NCI-H2196 (cell line): ENCODE results near the gene PPM1E.
"Not testable (repeated sequence)": the region's sequence is repeated elsewhere in the genome, so short reads cannot be mapped to it uniquely, and the experiment has no call there.

Source experiments
- DNase-seq: peaks from one replicate; lab custom pipeline; 2025; ENCODE audit not compliant: unreplicated experiment; lab: John Stamatoyannopoulos, UW

Gene PPM1E

DNA sequence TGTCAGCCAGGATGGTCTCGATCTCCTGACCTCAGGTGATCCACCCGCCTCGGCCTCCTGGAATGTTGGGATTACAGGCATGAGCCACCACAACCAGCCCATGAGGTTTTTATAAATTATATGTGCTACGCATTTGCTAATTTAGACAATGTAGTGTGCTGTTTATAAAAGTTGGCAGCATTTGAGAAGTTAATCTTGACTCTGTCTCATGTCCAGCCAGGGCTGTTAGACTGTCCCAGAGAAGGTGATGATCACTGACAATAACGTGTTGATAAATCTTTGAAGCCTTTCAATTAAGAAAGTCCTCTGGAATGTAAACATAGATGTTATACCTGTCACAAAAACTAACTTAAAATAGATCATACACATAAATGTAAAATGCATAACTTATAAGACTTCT lies 82.0 kb downstream of the PPM1E start:
- DNase-seq = no peak

DNA sequence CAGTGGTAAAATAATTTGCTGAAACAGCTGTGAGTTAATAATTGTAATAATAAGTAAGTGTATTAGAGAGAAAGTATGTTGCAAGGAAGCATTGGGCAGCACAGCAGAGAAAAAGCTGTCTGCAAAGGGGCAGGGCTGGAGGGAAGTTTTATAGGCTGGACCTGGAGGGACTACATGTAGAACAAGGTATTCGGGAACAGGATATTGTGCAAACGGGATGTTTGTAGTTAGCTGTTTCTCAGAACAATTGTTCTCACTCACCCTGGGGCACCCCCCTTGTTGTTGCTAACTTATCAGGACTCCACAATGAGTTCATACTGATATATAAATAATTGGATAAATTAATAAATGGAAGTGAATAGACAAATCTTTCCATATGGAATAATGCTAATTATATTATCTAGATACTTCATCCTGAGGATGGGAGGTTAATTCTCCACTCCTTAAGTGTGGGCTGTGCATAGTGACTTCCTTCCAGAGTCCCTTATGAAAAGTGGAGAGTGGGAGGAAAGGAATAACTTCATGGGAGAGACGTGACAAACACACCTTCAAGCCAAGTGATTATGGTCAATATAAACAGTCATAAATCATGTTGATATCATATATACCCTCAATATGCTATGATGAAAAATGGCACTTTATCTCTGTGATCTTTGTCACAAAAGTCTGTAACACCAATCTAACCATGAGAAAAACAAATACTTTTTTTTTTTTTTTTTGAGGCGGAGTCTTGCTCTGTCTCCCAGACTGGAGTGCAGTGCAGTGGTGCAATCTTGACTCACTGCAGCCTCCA lies 85.4 kb downstream of the PPM1E start:
- DNase-seq = no peak

DNA sequence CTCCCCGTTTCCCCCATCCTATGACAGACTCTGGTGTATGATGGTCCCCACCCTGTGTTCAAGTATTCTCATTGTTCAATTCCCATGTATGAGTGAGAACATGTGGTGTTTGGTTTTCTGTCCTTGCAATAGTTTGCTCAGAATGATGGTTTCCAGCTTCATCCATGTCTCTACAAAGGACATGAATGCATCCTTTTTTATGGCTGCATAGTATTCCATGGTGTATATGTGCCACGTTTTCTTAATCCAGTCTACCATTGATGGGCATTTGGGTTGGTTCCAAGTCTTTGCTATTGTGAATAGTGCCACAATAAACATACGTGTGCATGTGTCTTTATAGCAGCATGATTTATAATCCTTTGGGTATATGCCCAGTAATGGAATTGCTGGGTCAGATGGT lies 90.8 kb downstream of the PPM1E start:
- not testable (repeated sequence) for DNase-seq

DNA sequence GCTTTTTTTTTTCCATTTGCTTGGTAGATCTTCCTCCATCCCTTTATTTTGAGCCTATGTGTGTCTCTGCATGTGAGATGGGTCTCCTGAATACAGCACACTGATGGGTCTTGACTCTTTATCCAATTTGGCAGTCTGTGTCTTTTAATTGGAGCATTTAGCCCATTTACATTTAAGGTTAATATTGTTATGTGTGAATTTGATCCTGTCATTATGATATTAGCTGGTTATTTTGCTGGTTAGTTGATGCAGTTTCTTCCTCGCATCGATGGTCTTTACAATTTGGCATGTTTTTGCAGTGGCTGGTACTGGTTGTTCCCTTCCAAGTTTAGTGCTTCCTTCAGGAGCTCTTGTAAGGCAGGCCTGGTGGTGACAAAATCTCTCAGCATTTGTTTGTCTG lies 94.5 kb downstream of the PPM1E start:
- not testable (repeated sequence) for DNase-seq

DNA sequence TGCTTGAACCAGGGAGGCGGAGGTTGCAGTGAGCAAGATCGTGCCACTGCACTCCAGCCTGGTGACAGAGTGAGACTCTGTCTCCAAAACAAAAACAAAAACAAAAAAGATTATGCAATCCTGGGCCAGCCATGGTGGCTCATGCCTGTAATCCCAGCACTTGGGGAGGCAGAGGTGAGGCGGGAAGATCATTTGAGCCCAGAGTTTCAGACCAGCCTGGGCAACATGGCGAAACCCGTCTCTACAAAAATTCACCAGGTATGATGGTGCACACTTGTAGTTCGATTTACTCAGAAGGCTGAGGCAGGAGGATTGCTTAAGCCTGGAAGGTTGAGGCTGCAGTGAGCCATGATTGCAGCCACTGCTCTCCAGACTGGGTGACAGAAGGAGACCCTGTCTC lies 109.6 kb downstream of the PPM1E start:
- no peak for DNase-seq

DNA sequence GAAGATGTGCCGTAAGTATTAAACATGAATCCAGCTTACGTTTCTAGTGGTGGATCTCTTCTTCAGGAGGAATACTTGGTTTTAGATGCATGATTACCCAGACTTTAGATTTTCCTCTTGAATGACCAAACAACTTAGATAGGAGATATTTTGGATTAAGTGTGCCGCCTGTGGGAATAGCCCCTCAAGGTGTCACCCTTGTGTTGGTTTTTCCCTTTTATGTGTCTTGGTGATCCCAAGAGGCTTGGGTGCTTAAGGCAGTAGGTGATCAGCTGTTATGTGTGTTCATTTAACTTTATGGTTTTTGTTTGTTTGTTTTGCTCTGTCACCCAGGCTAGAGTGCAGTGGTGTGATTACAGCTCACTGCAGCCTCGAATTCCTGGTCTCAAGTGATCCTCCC lies 115.1 kb downstream of the PPM1E start:
- DNase-seq = no peak

DNA sequence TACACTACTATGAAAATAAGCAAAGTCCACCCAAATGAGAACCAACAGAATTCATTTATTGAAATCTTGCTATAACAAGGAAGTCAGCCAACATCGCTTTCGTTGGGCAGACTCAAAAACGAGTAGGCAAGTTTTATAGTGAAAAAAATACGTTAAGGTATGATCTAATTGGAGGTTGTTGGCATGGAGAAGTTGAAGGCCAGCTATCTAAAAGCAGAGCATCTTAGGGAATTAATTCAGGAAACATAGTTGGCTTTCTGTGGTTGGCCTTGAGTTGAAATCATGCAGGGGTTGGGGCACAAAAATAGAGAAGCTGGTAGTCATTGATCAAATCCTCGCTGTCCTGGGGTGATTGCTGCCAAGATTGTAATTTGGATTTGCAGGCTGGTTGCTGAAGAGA lies 118.3 kb downstream of the PPM1E start:
- DNase-seq = no peak

DNA sequence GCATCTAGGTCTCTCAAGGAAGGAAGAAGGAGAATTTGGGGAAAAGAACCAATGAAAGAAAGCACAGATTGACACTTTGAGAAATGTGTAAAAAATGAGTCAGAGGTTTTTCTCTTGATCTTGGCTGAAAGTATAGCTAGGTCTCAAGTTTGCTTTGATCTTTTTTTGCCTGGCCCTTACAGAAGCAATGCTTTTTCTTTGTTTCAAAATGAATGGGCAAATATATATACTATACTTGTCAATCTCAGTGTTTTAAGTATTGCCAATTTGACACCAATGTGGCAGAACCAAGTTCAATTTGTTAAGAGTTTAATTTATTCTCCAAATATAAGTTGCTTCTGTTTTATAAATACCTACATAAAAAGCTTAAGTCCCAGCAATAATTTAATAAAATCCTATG lies 119.6 kb downstream of the PPM1E start:
- no peak for DNase-seq

DNA sequence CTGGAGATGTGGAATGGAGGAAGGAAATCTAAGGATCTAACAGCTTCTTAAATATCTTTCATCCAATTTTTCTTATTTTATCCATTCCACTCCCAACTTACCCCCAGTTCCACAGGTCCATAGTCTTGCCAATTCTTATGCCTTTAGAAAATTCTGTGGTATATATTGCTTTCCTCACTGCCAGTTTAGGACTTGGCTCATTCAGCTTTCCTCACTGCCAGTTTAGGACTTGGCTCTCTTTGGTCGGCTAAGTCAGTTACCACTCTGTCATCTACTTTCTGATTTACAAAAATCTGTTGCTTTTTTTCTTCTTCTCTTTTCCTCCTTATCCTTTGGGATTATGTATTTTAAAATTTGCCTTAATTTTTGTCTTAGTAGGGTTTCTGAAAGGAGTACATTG lies 128.5 kb downstream of the PPM1E start:
- no peak for DNase-seq

DNA sequence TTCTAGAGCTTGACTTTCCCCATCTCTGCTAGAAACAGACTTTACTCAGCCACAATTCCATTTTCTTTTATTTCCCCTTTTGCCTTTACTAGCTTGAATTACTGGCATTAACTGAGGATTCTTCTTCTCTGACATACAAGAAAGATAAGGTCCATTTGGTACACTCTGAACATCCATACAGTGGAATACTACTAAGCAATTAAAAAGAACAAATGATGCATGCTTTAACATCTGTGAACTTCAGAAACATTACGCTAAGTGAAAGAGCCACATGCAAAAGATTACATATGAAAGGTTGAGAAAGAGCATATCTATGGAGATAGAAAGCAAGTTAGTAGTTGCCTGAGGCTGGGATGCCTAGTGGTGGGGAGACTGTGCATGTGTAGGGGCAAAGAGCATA lies 130.9 kb downstream of the PPM1E start:
- DNase-seq = no peak

DNA sequence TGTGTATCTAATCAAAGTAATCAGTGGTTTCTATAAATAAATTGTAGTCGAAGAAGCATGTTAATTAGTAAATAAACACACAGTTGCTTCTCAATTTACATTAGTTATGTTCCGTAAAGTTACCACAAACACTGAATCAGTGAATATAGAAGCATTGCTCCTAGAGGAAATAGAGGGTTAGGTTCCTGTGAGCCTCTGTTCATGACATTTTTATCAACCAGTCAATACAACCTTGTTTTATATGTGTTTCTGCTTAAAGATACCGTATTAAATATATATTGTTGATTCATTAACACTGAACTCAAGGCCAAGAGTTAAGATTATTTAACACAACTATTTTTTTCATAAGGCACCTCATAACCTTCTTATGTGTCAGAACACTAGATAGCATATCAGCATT lies 134.3 kb downstream of the PPM1E start:
- no peak for DNase-seq

DNA sequence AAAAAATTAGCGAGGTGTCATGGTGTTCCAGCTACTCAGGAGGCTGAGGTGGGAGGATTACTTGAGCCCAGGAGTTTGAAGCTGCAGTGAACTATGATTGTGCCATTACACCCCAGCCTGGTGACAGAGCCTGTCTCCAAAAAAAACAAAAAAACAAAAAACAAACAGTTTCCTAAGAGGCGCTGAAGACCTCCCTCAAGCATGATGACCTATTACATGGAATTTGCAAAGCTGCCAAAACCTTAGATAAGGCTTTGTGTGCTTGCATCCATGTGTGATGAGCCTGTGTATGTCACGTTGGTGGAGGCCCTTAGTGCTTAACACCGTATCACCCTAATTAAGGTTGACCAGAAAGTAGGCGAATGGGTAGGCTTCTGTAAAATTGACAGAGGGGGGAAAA lies 143.5 kb downstream of the PPM1E start:
- no peak for DNase-seq

DNA sequence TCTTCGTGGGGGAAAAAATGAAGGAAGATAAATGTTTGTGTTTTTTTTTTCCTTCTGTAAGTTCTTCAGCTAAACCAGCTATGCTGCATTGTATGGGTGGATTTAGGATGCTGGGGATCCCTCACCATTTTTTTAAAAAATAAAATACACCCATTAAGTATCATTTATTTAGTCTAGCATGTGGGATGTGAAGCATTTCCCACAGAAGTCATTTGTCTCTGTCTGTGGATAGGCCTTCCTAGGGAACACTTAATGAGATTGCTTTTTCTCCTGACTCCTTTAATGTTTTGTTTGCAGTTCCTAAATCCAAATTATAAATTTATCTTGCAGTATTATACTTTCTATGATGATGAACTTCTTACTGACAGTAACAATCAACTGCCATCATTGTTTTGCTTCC lies 146.7 kb downstream of the PPM1E start:
- no peak for DNase-seq

DNA sequence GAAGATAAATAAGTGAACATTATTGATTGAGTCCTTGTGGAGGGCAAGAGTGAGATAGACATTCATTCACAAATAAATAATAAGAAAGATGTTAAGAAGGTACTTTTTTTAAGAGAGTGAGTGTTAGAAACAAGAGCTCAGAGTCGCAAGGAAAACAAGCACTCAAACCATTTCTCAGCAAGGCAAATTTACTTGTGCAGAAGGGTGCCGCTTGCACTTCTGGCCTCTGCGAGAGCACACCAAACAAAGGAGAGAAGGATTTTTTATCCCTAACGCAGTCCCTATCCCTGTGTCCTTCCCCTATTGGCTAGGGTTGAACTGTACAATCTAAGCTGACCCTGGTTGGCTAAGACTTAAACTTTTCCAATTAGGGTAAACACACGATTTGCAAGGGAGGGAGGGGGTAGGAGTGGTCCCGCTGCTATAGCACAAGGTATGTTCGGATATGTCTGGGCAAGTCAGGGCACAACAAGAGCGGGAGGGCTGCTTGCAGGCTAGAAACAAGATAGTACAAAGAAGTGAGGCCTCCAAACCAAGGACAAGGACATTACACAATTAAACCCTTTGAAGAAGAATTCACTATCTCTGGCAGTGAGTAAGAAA lies 156.2 kb downstream of the PPM1E start:
- DNase-seq = no peak

DNA sequence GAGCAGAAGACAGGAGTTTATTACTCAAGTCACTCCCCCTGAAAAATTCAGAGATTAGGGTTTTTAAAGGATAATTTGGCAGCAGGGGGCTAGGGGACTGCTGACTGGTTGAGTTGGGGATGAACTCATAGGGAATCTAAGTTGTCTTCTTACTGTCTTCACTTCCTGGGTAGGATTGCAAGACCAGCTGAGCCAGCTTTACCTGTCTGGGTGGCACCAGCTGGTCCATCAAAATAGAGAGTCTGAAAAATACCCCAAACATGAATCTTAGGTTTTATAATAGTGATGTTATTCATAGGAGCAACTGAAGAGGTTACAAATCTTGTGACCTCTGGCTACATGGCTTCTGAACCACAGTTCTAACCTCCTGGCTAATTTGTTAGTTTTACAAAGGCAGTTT lies 157.9 kb downstream of the PPM1E start:
- DNase-seq = no peak

DNA sequence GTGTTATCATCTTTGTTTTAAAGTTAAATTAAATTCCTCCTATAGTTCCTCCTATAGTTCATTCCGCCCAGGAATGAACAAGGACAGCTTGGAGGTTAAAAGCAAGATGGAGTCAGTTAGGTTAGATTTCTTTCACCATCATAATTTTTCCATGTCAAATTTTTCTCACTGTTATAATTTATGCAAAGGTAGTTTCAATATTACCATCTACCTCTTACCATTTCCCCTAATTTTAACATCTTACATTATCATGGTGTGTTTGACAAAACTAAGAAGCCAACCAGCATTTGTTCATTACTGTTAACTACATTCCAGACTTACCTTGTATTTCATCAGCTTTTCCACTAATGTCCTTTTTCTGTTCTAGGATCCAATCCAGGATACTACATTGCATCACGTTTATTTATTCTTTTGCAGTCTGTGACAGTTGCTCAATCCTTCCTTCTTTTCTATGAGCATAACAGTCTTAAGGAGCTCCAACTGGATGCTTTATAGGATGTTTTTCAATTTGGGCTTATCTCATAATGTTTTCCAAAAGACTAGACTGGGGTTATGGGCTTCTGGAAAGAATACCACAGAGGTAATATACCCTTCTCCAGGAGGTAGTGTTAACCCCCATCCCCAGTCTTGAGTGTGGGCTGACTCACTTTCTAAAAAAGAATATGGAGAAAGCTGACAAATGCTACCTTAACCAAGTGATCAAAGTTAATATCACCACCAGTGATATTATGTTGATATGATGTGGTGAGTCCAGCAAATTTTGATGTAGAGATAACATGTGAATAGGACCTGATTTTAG lies 158.5 kb downstream of the PPM1E start:
- no peak for DNase-seq

DNA sequence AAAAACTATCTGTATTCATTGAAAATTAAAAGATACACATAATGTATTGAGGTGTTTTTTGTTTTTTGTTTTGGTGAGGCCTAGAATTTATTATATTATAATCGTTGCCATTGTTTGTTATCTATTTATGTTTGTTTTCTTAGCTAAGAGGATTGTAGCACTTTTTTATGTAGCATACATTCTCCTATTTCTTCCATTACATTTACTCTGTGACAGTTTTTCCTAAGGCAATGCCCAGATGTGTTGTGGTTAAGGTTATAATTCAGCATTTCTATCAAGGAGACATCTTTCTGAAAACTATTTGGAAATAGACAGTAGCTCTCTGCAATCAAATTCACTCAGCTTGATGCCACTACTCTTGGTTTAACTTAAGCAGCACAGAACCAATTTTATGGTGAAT lies 161.6 kb downstream of the PPM1E start:
- DNase-seq = no peak

DNA sequence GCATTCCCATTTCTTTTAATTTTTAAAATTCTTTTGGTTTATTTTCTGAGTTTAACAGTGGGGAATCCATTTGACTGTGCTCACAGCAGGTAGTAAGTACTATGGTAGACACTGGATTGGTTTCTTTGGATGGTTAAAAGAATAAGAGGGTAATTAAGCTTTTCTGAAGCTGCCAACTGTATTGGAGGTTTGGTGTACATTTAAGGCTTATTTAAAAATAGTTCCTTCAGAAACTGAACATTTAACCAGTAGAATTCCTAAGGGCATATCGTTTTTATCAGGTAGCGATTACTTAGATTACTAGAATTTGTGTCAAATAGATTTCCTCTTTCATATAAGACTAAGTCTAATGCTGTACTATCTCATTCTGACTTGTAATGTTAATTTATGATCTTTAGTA lies 162.4 kb downstream of the PPM1E start:
- no peak for DNase-seq

DNA sequence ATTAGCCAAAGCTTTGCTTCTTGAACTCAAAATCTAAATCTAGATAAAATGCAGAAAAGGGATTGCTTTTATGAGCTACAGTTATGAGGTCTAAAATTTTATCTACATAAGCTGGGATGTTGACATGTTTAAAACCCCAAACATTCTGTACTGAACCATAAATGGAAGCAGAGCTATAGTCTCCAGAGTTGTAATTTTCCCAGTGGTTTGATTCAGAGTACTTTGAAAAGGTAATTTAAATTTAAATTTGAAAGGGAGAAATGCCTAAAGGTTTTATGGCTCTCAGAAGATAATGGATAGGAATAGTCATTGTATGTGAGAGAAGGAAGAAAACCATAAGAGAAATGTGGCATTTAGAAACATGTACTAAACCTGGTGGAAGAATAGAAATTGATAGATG lies 163.2 kb downstream of the PPM1E start:
- DNase-seq = no peak

DNA sequence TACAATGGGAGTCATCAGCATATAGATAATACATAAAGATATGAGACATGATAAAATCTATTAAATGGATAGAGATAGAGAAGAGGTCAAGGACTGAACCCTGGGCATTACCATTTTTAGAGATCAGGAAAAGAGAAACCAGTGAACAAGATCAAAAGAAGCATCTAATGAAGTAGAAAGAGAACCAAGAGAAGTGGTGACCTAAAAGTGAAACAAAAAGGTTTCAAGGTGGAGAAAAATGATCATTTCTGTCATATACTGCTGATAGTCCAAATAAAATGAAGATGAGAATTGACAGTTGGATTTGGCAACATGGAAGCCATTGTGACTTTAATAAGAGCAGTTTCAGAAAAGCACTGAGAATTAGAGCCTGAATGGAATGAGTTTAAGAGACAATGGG lies 165.1 kb downstream of the PPM1E start:
- no peak for DNase-seq

DNA sequence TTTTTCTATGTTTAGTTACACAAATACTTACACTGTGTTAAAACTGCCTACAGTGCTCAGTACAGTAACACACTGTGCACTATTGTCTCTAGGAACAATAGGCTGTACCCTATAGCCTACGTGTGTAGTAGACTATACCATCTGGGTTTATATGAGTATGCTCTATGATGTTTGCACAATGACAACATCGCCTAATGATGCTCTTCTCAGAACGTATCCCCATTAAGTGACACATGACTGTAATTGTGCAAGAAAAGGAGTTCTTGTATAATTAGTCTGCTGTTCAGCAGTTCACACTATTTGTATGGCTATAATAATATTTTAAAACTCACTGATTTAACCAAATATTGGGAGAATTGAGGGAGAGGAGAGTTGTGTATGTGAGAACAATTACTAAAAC lies 177.3 kb downstream of the PPM1E start:
- no peak for DNase-seq

DNA sequence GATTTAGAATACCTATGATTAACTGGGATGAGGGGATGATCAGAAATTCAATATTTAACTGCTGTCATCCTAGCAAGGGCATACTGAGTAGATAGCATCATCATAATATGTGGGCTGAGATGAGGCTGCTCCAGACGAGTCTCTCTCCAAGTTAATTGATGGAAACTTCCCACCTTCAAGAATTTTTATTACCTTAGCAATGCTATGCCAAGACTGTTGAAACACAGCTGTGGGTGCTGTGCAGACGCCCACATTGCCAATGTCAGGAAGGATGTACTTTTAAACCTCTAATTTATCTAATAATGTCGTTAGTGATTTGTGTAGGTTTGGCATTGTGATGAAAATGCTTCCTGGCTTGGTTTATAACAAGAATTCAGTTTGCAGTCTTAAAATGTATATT lies 180.6 kb downstream of the PPM1E start:
- DNase-seq = no peak
